ENCODE results near the gene ROR2. TPM values are rescaled to one million over a fixed set of nuclear protein-coding genes. Genes with fewer than 3 reads are reported as not detected.

Gene ROR2
- total RNA-seq, 1 experiment from 2014 or later, result 0.84 TPM

- ChIA-PET CTCF (no interaction called here), POLR2A (no interaction called here)
- no peaks in the 10 kb centered on the region for H3K36me3 Mint-ChIP-seq (ENCODE audit: insufficient read depth, unreplicated experiment)
- no peak for DNase-seq (ENCODE audit: unreplicated experiment)
- H3K4me3 Mint-ChIP-seq (ENCODE audit: unreplicated experiment), result no peak overlapping the region
- H3K27me3 Mint-ChIP-seq (ENCODE audit: insufficient read depth, unreplicated experiment), result peaks cover 3% of the 10 kb centered on the region
- BruUV-seq (replicated peaks), result no TSS peak
- H3K27ac Mint-ChIP-seq (ENCODE audit: low read depth, unreplicated experiment), result no peak overlapping the region
- H3K9me3 Mint-ChIP-seq (ENCODE audit: unreplicated experiment), result no peaks in the 10 kb centered on the region
- intact Hi-C loops (cut with micrococcal nuclease), result no loop called here
- no peak for TF ChIP-seq CTCF (IDR thresholded peaks at IDR 0.05; ENCODE audit: unreplicated experiment)
- H3K4me1 Mint-ChIP-seq (ENCODE audit: insufficient read depth, unreplicated experiment), result peaks cover 9% of the 10 kb centered on the region
These were observed 113.5 kb downstream of the ROR2 start for GRCh38 chr9:91836515-91836914.

- peaks cover 9% of the 10 kb centered on the region for H3K4me1 Mint-ChIP-seq (ENCODE audit: insufficient read depth, unreplicated experiment)
- H3K4me3 Mint-ChIP-seq (ENCODE audit: unreplicated experiment), result no peak overlapping the region
- ChIA-PET POLR2A (interaction anchor here (0.6 kb wide), 1 partner anchor 95 kb away, joined by 3 read pairs; no protein-coding TSS in a partner anchor), CTCF (no interaction called here)
- no peak for TF ChIP-seq CTCF (IDR thresholded peaks at IDR 0.05; ENCODE audit: unreplicated experiment)
- no peaks in the 10 kb centered on the region for H3K9me3 Mint-ChIP-seq (ENCODE audit: unreplicated experiment)
- BruUV-seq (replicated peaks), result no TSS peak
- intact Hi-C loops (cut with micrococcal nuclease), result no loop called here
- no peak for DNase-seq (ENCODE audit: unreplicated experiment)
- no peaks in the 10 kb centered on the region for H3K36me3 Mint-ChIP-seq (ENCODE audit: insufficient read depth, unreplicated experiment)
- no peak overlapping the region for H3K27ac Mint-ChIP-seq (ENCODE audit: low read depth, unreplicated experiment)
- no peaks in the 10 kb centered on the region for H3K27me3 Mint-ChIP-seq (ENCODE audit: insufficient read depth, unreplicated experiment)
These were observed 114.4 kb downstream of the ROR2 start for GRCh38 chr9:91835632-91836031.

GRCh38 chr9:91835216-91835615 is 114.8 kb downstream of the ROR2 start:
- no peak for TF ChIP-seq CTCF (IDR thresholded peaks at IDR 0.05; ENCODE audit: unreplicated experiment)
- H3K4me1 Mint-ChIP-seq (ENCODE audit: insufficient read depth, unreplicated experiment), result peaks cover 9% of the 10 kb centered on the region
- H3K36me3 Mint-ChIP-seq (ENCODE audit: insufficient read depth, unreplicated experiment), result no peaks in the 10 kb centered on the region
- no peak overlapping the region for H3K27ac Mint-ChIP-seq (ENCODE audit: low read depth, unreplicated experiment)
- no peaks in the 10 kb centered on the region for H3K9me3 Mint-ChIP-seq (ENCODE audit: unreplicated experiment)
- intact Hi-C loops (cut with micrococcal nuclease), result no loop called here
- no peak for DNase-seq (ENCODE audit: unreplicated experiment)
- no peak overlapping the region for H3K4me3 Mint-ChIP-seq (ENCODE audit: unreplicated experiment)
- CTCF ChIA-PET, result no interaction called here
- no peaks in the 10 kb centered on the region for H3K27me3 Mint-ChIP-seq (ENCODE audit: insufficient read depth, unreplicated experiment)
- no TSS peak for BruUV-seq (replicated peaks)
- POLR2A ChIA-PET, result no interaction called here

GRCh38 chr9:91834740-91835139 is 115.3 kb downstream of the ROR2 start:
- TF ChIP-seq CTCF (IDR thresholded peaks at IDR 0.05; ENCODE audit: unreplicated experiment), result no peak
- no TSS peak for BruUV-seq (replicated peaks)

More at GRCh38 chr9:91834740-91835139, 115.3 kb downstream of the ROR2 start:
- Mint-ChIP-seq H3K9me3 (ENCODE audit: unreplicated experiment) (no peaks in the 10 kb centered on the region), H3K27me3 (ENCODE audit: insufficient read depth, unreplicated experiment) (no peaks in the 10 kb centered on the region), H3K4me3 (ENCODE audit: unreplicated experiment) (no peak overlapping the region), H3K4me1 (ENCODE audit: insufficient read depth, unreplicated experiment) (peaks cover 9% of the 10 kb centered on the region), H3K27ac (ENCODE audit: low read depth, unreplicated experiment) (no peak overlapping the region), H3K36me3 (ENCODE audit: insufficient read depth, unreplicated experiment) (no peaks in the 10 kb centered on the region)
- no peak for DNase-seq (ENCODE audit: unreplicated experiment)
- ChIA-PET CTCF (no interaction called here), POLR2A (interaction anchor here (0.6 kb wide), 1 partner anchor 9 kb away, joined by 3 read pairs; no protein-coding TSS in a partner anchor)
- intact Hi-C loops (cut with micrococcal nuclease), result no loop called here
